ENCODE results near the gene GRAMD1A. TPM values are rescaled to one million over a fixed set of nuclear protein-coding genes. Genes with fewer than 3 reads are reported as not detected.
"Not testable (repeated sequence)": the region's sequence is repeated elsewhere in the genome, so short reads cannot be mapped to it uniquely, and the experiment has no call there.

Gene GRAMD1A
- total RNA-seq, 2 experiments from 2014 or later = 173 to 187 TPM

DNA sequence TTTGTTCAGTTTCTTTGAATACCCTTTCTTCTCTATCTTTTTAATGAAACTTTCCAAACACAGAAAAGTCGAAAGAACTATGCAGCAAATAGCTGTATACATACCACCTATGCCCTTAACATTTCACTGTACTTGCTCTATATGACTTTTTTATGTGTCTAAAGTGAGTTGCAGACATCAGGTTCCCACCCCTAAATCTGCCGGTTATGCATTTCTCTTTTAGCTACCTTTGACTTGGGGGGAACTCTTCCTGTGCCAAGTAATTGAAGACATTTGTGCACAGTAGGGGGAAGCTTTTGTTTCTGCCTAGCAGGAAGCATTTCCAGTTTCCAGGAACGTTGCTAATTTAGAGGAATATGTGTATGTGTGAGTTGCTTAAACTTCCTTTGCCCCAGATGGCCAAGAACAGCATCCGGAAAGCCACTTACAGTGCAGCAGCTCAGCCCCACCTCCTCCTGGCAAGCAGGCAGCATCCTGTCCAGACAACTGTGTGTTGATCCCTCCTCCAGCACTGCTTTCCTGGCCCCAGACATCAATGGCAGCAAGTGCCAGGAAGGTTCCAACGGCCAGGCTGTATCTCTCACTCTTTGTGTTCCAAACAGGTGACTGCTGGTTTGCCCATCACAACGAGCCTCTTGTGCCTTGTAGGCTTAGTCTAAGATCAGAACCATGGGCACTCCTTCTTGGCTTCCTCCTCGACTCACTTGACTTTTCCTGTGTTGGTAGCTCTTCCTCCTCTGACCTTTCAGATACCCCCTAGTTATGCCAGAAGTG lies 14.7 kb upstream of the GRAMD1A start:
- Mint-ChIP-seq H3K27ac (peak overlapping the region; percentile 91), H3K9me3 (no peaks in the 10 kb centered on the region), H3K4me3 (peak overlapping the region; percentile 79), H3K4me1 (peaks cover 24% of the 10 kb centered on the region), H3K36me3 (peaks cover 5% of the 10 kb centered on the region), H3K27me3 (no peaks in the 10 kb centered on the region)
- ATAC-seq (ENCODE audit: low read depth) (peak; percentile 90), DNase-seq (peak; percentile 50)
- POLR2A ChIA-PET = interaction anchor here (0.5 to 2.7 kb wide), 6 partner anchors 10 to 29 kb away, joined by 3 to 21 read pairs (median 4); partner anchors contain the start of gene GRAMD1A

DNA sequence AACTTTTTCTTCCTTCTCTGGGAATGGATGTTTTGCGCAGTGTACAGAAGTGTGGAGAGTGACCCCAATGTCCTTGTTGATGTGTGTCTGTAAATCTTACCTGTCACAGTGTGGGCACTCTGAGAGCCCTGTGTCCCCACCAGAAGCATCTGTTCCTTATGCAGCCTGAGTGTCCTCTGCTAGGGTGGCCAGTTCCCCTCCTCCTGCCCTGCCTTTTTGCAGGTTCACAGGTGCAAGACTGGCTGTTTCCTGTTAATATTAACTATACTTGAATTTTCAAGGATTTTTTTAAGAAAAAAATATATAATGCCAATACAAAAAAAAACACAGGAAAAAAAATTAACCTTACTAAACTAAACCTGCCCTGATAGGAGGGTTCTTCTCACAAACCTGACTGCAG lies 12.0 kb upstream of the GRAMD1A start:
- Mint-ChIP-seq H3K4me3 (no peak overlapping the region), H3K36me3 (peaks cover 5% of the 10 kb centered on the region), H3K27ac (no peak overlapping the region), H3K27me3 (no peaks in the 10 kb centered on the region), H3K4me1 (peaks cover 38% of the 10 kb centered on the region), H3K9me3 (no peaks in the 10 kb centered on the region)
- ATAC-seq (ENCODE audit: low read depth) (no peak), DNase-seq (no peak)
- POLR2A ChIA-PET = interaction anchor here (2.5 kb wide), 1 partner anchor 12 kb away, joined by 10 read pairs; the partner anchor contains the start of gene GRAMD1A

DNA sequence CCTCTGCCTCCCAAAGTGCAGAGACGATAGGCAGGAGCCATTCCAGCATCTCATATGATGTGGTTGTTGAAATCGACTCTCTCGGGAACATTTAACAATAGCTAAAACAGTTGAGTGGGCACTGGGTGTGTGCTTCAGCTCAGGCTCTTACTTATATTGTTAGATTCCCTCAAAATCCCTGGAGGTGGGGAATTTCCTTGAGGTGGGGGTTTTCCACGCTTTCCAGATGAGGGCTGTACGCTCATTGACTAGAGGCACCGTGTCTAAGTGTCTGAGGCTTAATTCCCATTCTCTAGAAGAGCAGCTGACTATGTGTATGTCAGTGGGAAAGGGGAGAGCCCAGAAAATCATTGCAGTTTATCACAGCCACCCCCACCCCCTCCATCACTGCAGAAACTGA lies 10.8 kb upstream of the GRAMD1A start:
- peaks cover 43% of the 10 kb centered on the region for H3K4me1 Mint-ChIP-seq
- peak overlapping the region; percentile 12 for H3K27ac Mint-ChIP-seq
- ATAC-seq (ENCODE audit: low read depth) = no peak
- H3K27me3 Mint-ChIP-seq = no peaks in the 10 kb centered on the region
- DNase-seq = no peak
- H3K9me3 Mint-ChIP-seq = no peaks in the 10 kb centered on the region
- no peak overlapping the region for H3K4me3 Mint-ChIP-seq
- POLR2A ChIA-PET = interaction anchor here (0.9 to 2.5 kb wide), 2 partner anchors 8 to 10 kb away, joined by 3 to 10 read pairs; partner anchors contain the start of gene GRAMD1A
- H3K36me3 Mint-ChIP-seq = peaks cover 8% of the 10 kb centered on the region

DNA sequence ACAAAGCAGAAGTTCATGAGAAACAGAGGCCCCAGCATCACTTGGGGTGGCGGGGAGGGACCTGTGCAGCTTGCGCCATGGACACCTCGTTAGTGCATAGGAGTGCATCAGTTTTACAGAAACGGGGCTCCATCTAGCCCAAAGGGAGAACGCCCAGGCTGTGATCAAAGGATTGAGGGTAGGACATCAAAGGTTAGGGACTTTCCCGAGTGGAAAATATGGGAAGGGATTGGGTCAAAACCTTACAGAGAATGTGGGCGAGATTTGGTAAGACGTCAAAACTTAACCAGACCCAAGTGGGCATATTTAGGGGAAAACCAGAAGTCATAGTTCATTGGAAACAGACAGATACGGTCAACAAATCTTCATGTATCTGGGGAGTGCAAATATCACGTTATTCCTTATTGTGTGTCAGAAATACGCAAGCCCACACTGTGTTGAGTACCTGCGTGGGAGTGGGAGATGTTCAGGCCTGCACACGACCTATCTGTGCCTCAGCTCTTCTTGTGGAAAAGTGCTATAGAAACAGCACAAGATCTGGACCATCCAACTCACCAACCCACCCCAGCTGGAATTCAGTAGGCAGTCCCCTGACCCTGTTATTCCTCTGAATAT lies 9.4 kb upstream of the GRAMD1A start:
- Mint-ChIP-seq H3K36me3 (peaks cover 5% of the 10 kb centered on the region), H3K27ac (peak overlapping the region; percentile 1), H3K4me3 (no peak overlapping the region), H3K27me3 (no peaks in the 10 kb centered on the region), H3K9me3 (no peaks in the 10 kb centered on the region), H3K4me1 (peaks cover 37% of the 10 kb centered on the region)
- ATAC-seq (ENCODE audit: low read depth) (no peak), DNase-seq (no peak)
- POLR2A ChIA-PET = interaction anchor here (2.5 kb wide), 1 partner anchor 9 kb away, joined by 10 read pairs; the partner anchor contains the start of gene GRAMD1A

DNA sequence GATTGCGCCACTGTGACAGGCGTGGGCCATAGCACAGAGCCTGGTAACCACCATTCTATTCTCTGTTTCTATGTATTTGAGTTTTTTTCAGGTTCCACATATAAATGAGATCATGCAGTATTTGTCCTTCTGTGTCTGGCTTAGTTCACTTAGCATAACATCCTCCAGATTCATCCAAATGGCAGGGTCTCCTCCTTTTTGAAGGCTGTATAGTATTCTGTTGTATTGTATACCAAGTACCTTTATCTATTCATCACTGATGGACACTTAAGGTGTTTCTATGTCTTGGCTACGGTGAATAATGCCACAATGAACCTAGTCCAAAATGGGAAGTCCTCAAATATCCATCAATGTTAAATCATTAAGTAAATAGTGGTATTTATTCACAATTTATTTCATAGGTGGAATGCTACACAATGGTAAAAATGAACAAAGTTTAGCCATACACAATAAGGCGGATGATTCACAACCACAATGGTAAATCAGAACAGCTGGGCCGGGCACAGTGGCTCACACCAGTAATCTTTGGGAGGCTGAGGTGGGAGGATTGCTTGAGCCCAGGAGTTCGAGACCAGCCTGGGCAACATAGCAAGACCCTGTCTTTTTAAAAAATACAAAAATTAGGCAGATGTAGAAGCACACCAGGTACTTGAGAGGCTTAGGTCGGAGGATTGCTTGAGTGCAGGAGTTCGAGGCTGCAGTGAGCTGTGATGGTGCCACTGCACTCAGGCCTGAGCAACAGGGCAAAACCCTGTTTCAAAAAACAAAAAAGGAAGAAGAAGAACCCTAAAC lies 8.4 kb upstream of the GRAMD1A start:
- H3K9me3 Mint-ChIP-seq = no peaks in the 10 kb centered on the region
- peak overlapping the region; percentile 71 for H3K27ac Mint-ChIP-seq
- H3K27me3 Mint-ChIP-seq = no peaks in the 10 kb centered on the region
- ATAC-seq (ENCODE audit: low read depth) (no peak), DNase-seq (no peak)
- peaks cover 5% of the 10 kb centered on the region for H3K36me3 Mint-ChIP-seq
- POLR2A ChIA-PET = interaction anchor here (1.1 to 1.5 kb wide), 5 partner anchors 9 to 23 kb away, joined by 3 to 5 read pairs (median 4); no protein-coding TSS in a partner anchor
- H3K4me1 Mint-ChIP-seq = peaks cover 34% of the 10 kb centered on the region
- peak overlapping the region; percentile 64 for H3K4me3 Mint-ChIP-seq

DNA sequence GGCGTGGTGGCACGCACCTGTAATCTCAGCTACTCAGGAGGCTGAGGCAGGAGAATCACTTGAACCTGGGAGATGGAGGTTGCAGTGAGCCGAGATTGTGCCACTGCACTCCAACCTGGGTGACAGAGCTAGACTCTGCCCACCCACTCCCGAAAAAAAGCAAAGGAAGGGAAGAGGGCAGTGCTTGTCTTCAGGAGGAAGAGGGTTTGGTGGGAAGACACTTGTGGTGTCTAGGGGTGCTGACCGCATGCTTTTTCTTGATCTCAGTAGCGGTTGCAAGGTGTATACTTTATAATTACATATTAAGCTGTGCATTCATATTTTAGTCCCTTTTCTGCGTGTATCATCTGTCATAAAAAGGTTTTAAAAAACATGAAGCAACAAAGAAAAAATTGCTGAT lies 7.5 kb upstream of the GRAMD1A start:
- not testable (repeated sequence) for H3K9me3 Mint-ChIP-seq, H3K36me3 Mint-ChIP-seq, H3K27me3 Mint-ChIP-seq
- peak; percentile 25 for ATAC-seq (ENCODE audit: low read depth)
- Mint-ChIP-seq H3K27ac (peak overlapping the region; percentile 71), H3K4me1 (peaks cover 40% of the 10 kb centered on the region), H3K4me3 (peak overlapping the region; percentile 64)
- POLR2A ChIA-PET = interaction anchor here (0.8 to 1.5 kb wide), 6 partner anchors 8 to 22 kb away, joined by 3 to 5 read pairs (median 4); no protein-coding TSS in a partner anchor
- DNase-seq = peak; percentile 40

DNA sequence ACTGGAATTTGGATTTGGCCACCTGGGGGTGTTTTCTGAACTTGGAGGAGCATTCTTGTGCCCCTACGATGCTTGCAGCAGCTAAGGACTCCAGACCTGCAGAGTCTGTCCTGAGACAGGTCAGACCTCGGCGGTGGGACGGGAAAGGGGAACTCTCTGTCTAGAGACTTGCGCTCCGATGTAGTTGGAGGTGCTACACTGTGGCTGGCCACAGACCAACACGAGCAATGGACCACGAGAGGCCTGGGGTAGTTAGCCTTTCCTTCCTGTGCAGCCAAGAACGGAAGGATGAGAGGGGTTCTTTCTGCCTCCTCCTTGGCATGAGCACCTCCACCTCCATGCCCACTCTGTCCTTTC lies 5.9 kb upstream of the GRAMD1A start:
- Mint-ChIP-seq H3K27me3 (no peaks in the 10 kb centered on the region), H3K4me1 (peaks cover 43% of the 10 kb centered on the region), H3K27ac (no peak overlapping the region), H3K4me3 (no peak overlapping the region), H3K36me3 (peaks cover 2% of the 10 kb centered on the region), H3K9me3 (no peaks in the 10 kb centered on the region)
- DNase-seq = no peak
- POLR2A ChIA-PET = no interaction called here
- no peak for ATAC-seq (ENCODE audit: low read depth)

DNA sequence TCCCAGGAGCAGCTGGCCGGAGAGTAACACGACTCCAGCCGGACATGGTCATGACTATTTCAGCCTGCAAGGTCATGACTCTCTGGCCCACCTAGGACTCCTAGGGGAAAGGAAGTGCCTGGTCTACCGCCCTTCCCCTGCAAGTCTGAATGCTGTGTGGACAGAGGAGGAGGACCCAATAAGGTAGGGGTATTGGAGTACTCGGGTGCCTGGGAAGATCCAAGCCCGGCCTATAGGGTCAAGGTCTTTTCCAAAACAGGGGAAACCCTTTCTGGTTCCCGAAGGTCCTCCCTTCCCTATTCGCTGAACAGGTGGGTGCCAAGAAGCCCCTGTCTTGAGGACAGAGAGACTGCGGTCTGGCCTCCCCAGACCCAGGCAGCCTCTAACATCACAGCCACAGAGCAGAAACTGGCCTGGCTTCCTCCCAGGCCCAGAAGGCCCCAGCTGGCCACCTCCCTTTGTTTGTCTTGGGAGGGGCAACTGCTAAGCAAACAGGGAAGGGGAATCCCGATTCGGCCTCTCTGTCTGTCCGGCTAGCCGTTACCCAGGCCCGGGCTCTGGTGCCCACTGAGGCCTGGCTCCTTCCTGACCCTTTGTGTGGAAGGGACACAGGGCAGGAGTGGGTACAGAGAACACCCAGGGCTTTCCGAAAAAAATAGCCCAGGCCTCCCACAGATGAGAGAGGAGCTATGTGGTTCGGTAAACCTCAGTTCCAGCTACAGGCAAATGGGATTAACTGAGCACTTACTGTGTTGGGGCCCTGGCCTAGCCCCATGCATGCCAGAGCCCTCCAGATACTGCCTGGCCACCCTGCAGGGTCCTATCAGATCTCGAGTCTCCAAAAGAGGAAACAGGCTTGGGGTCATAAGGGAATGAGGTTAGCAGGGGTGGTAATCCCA lies 5.2 kb upstream of the GRAMD1A start:
- H3K4me1 Mint-ChIP-seq = peaks cover 41% of the 10 kb centered on the region
- H3K9me3 Mint-ChIP-seq = no peaks in the 10 kb centered on the region
- no peak overlapping the region for H3K4me3 Mint-ChIP-seq
- peaks cover 2% of the 10 kb centered on the region for H3K36me3 Mint-ChIP-seq
- POLR2A ChIA-PET = interaction anchor here (0.7 to 2.7 kb wide), 2 partner anchors 9 to 20 kb away, joined by 3 to 8 read pairs; no protein-coding TSS in a partner anchor
- ATAC-seq (ENCODE audit: low read depth) = no peak
- no peak overlapping the region for H3K27ac Mint-ChIP-seq
- no peak for DNase-seq
- H3K27me3 Mint-ChIP-seq = no peaks in the 10 kb centered on the region

DNA sequence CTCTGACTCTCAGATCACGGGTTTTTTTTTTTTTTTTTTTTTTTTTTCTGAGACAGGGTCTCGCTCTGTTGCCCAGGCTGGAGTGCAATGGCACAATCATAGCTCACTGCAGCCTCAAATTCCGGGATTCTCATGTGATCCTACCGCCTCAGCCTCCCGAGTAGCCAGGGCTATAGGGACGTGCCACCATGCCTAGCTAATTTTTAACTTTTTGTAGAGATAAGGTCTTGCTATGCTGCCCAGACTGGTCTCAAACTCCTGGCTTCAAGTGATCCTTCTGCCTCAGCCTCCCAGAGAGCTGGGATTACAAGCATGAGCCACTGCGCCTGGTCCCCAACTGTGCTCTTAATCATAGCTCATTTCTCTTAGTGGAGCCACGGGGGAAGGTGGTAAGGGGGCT lies 4.6 kb upstream of the GRAMD1A start:
- peaks cover 2% of the 10 kb centered on the region for H3K36me3 Mint-ChIP-seq
- peaks cover 38% of the 10 kb centered on the region for H3K4me1 Mint-ChIP-seq
- H3K9me3 Mint-ChIP-seq = no peaks in the 10 kb centered on the region
- H3K4me3 Mint-ChIP-seq = no peak overlapping the region
- POLR2A ChIA-PET = interaction anchor here (0.7 to 2.7 kb wide), 5 partner anchors 10 to 19 kb away, joined by 3 to 10 read pairs (median 5); no protein-coding TSS in a partner anchor
- H3K27me3 Mint-ChIP-seq = no peaks in the 10 kb centered on the region
- ATAC-seq (ENCODE audit: low read depth) (no peak), DNase-seq (no peak)
- H3K27ac Mint-ChIP-seq = peak overlapping the region; percentile 87

DNA sequence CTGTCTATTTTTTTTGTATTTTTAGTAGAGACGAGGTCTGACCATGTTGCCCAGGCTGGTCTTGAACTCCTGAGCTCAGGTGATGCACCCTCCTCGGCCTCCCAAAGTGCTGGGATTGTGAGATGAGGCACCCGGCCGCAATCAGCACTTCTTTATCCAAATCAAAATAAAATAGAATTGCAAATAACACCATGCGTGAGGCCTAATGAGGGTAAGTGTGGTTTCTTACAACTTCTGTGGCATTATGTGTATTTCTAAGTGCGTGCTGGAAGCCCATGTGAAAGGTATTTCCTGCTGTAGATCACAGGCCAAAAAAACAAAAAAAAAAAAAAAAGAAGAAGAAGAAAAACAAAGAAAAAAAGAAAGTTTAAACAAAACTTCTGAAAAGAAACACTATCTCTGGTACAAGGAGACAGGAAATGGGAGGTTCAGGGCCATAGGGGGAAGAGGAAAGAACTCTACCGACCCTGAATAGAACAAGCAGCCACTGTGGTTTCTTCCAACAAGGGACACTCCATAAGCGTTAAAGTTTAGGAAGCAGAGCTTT lies 3.0 kb upstream of the GRAMD1A start:
- peak; percentile 10 for ATAC-seq (ENCODE audit: low read depth)
- Mint-ChIP-seq H3K9me3 (no peaks in the 10 kb centered on the region), H3K4me1 (peaks cover 40% of the 10 kb centered on the region), H3K4me3 (peak overlapping the region; percentile 58), H3K36me3 (peaks cover 13% of the 10 kb centered on the region), H3K27ac (peak overlapping the region; percentile 87), H3K27me3 (no peaks in the 10 kb centered on the region)
- POLR2A ChIA-PET = interaction anchor here (0.5 to 2.7 kb wide), 7 partner anchors 8 to 701 kb away, joined by 3 to 10 read pairs (median 5); partner anchors contain the start of gene FXYD5
- no peak for DNase-seq

DNA sequence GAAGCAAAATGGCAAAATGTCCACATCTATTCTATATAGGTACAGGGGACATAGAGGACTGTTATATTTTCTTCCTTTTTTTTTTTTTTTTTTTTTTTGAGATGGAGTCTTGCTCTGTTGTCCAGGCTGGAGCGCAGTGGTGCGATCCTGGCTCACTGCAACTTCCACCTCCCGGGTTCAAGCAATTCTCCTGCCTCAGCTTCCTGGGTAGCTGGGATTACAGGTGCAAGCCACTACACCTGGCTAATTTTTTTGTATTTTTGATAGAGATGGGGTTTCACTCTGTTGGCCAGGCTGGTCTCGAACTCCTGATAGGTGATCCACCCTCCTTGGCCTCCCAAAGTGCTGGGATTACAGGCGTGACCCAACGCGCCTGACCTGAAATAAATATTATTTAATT lies 1.9 kb upstream of the GRAMD1A start:
- peak overlapping the region; percentile 87 for H3K27ac Mint-ChIP-seq
- H3K9me3 Mint-ChIP-seq; ATAC-seq (ENCODE audit: low read depth); H3K27me3 Mint-ChIP-seq; DNase-seq: not testable (repeated sequence)
- H3K4me1 Mint-ChIP-seq = peaks cover 47% of the 10 kb centered on the region
- H3K4me3 Mint-ChIP-seq = peak overlapping the region; percentile 58
- peaks cover 21% of the 10 kb centered on the region for H3K36me3 Mint-ChIP-seq
- POLR2A ChIA-PET = interaction anchor here (1.1 to 4.0 kb wide), 2 partner anchors 13 to 26 kb away, joined by 4 to 21 read pairs; no protein-coding TSS in a partner anchor
